Measurements from ENCODE around the gene BTBD18. TPM values are rescaled to one million over a fixed set of nuclear protein-coding genes. Genes with fewer than 3 reads are reported as not detected.

Gene BTBD18
- total and polyA plus RNA-seq, 10 of the 15 experiments (the other 5 are each of a cell fraction or from before 2014, with no cell fraction given), result 0.05 to 0.58 (median 0.19) TPM; not detected in 6

- WGBS (ENCODE audit: insufficient coverage, insufficient replicate concordance, low lambda C conversion rate, missing lambda C conversion rate), result 50% methylated on average over 8 of the region's 8 CpGs
- Histone ChIP-seq H3K4me2 (ENCODE audit: control insufficient read depth, insufficient read depth) (peak overlapping the region; percentile 58), H3K36me3 (ENCODE audit: control insufficient read depth in 2 of 2, insufficient read depth in 2 of 2, low read length in 1 of 2) (peaks cover 10 to 12% of the 10 kb centered on the region in 2 experiments; a peak in 3 of 4 replicates), H2AFZ (ENCODE audit: control insufficient read depth, low read depth, low read length) (no peak overlapping the region), H4K20me1 (ENCODE audit: control insufficient read depth, insufficient read depth) (no peaks in the 10 kb centered on the region), H3K27ac (ENCODE audit: control insufficient read depth, insufficient read depth) (peak overlapping the region; percentile 52), H3K9ac (ENCODE audit: control insufficient read depth, insufficient read depth, low read length) (no peak overlapping the region), H3K79me2 (ENCODE audit: control insufficient read depth, insufficient read depth, low read length) (peaks cover 50% of the 10 kb centered on the region), H3K9me3 (replicated peaks; ENCODE audit: control insufficient read depth, insufficient read depth, low read length) (no peaks in the 10 kb centered on the region), H3K27me3 (replicated peaks in 1 of 2; ENCODE audit: control insufficient read depth in 2 of 2, insufficient read depth in 2 of 2, low read length in 1 of 2) (no peaks in the 10 kb centered on the region), H3K4me1 (ENCODE audit: control insufficient read depth, insufficient read depth, low read length) (peaks cover 33% of the 10 kb centered on the region), H3K4me3 (no peak overlapping the region; the same call in 1 of the 2 replicates)
- DNase-seq (ENCODE audit: low read depth, low spot score) (no peak), ATAC-seq (no peak), FAIRE-seq (no peak)
- ChIA-PET RAD21 (ENCODE audit: unreplicated experiment) (interaction anchor here (3.4 kb wide), 1 partner anchor 30 kb away, joined by 26 read pairs; the partner anchor contains the start of gene CTNND1), SMC1A (ENCODE audit: uncharacterized antibody, unreplicated experiment) (interaction anchor here (0.7 to 13.0 kb wide), 4 partner anchors 9 to 42 kb away, joined by 3 to 197 read pairs (median 6); partner anchors contain the start of genes BTBD18 and CTNND1), POLR2A (interaction anchor here (0.8 to 2.9 kb wide), 3 partner anchors 32 to 52 kb away, joined by 3 to 12 read pairs (median 6); partner anchors contain the start of genes CTNND1 and SELENOH), CTCF (interaction anchor here (0.7 to 1.9 kb wide), 8 partner anchors 8 to 300 kb away, joined by 3 to 8 read pairs (median 3); partner anchors contain the start of gene CTNND1)
- BruUV-seq (replicated peaks), result no TSS peak
- in situ Hi-C loops (cut with MboI), result no loop called here
- intact Hi-C loops (cut with micrococcal nuclease; ENCODE audit: unreplicated experiment), result loop anchor here (2.0 kb wide), 2 partner anchors 31 to 127 kb away; no protein-coding TSS in a partner anchor
- TF ChIP-seq ZNF24 (IDR thresholded peaks at IDR 0.05) (no peak), MXI1 (IDR thresholded peaks at IDR 0.05; ENCODE audit: low read depth, low read length) (no peak), POLR2A (IDR thresholded peaks at IDR 0.05; ENCODE audit: low read depth, low read length) (no peak), SREBF2 (IDR thresholded peaks at IDR 0.05; ENCODE audit: low read length) (no peak), EP300 (IDR thresholded peaks at IDR 0.05; ENCODE audit: borderline replicate concordance in 1 of 2, control insufficient read depth in 1 of 2, low read depth in 2 of 2, low read length in 2 of 2) (no peak), TCF7 (IDR thresholded peaks at IDR 0.05; ENCODE audit: borderline replicate concordance) (no peak), CBFB (IDR thresholded peaks at IDR 0.05; ENCODE audit: low read depth) (no peak), RBBP5 (conservative IDR thresholded peaks at IDR 0.05) (no peak), ZBTB4 (CRISPR knock-in tag; IDR thresholded peaks at IDR 0.05) (no peak), YY1 (IDR thresholded peaks at IDR 0.05; ENCODE audit: low read depth, low read length) (no peak), MAX (IDR thresholded peaks at IDR 0.05; ENCODE audit: low read depth, low read length) (no peak), MTA3 (IDR thresholded peaks at IDR 0.05; ENCODE audit: borderline replicate concordance, low read length) (no peak), ZBTB40 (IDR thresholded peaks at IDR 0.05; ENCODE audit: borderline replicate concordance) (no peak)
These were observed 41.9 kb upstream of the BTBD18 start for GRCh38 chr11:57793351-57794115.
